Fibroblast of skin of right biceps (primary cell): ENCODE data around the gene MOB2.
A peak's percentile ranks its signal among the peaks of the same experiment; 100 is the strongest.

ENCODE experiments used
- DNase-seq: peaks from one replicate; pipeline ENCODE4 v3.0.0-alpha.2; 2013

The MOB2 gene

DNA sequence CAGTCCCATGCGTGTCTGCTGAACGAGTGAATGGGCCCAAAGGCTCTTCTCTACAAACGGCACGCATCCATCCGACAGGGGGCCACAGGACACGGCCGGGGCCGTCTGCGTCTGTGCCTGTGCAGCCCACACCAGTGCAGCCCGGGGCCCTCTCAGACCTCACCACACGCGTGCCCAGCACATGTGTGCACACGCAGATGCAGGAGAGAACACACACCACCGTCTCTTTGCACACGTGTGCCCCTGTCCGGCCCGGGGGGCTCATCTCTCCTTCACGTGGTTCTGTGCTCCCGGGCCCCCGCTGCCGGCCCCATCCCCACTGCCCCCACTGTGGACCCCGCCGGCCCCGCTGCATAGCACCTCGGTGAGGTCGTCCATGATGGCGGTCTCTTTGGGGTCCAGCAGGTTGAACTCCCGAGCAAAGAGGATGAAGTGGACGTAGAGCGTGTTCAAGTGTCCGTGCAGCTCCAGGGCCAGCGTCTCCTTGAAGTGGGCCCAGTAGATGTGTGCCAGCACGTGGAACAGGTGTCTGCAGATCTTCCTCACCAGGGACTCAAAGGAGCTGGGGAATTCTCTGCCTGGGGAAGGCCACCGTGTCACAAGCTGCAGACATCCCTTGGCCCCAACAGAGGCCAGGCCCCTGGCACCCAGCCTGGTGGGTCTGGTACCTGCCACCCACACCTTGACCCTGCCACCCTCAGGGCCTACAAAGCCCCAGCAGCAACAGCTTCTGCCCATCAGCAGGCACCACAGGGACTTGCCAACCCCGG lies 16.5 kb downstream of the MOB2 start:
- DNase-seq, result no peak

DNA sequence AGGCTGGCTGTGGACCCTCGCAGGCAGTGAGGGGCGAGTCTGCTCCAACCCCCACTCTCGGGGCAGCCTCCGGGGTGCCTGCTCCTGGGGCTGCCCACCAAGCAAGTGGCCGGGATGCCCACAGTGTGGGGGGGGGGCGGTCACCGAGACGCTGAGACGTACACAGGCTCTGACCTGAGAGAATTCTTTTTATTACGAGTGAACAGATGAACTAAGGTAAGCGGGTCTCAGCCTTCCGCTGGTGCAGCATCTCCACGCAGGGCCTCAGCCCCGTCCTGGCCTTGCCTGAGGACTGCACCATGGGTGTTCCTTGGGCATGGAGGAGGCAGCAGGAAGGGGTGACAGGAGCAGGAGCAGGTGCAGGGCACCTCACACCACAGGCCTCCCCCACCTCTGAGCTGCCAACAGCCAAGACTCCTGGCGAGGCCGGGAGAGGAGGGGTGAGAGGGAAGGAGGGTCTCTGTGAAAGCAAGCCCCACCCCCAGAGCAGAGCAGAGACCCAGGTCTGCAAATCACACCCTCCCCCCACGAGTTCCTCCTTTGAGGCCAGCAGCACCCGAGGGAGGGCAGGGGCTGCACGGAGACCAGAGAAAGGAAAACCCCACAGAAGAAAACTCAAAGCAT lies 17.2 kb downstream of the MOB2 start:
- no peak for DNase-seq

GRCh38 chr11:1468473-1469066 lies 18.0 kb downstream of the MOB2 start:
- no peak for DNase-seq

DNA sequence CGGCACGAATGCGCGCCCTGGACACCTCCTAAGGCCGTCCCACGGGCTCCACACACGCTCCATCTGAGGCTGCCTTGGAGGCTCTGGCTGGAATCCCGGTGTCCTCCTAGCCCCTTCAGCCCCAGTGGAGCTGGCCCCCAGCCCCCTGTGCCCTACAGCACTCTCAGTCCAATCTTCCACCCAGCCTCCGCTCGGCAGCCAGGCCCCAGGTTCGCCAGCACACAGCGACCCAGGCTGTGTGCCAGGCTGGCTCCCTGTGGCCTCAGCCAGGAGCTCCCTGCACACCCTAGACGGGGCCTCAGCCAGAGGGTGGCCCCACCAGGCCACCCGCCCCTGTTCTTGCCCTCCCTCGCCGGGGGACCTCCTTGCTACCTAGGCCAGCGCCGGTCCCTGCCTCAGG lies 18.6 kb downstream of the MOB2 start:
- no peak for DNase-seq

GRCh38 chr11:1467270-1467669 lies 19.3 kb downstream of the MOB2 start:
- no peak for DNase-seq

GRCh38 chr11:1466784-1467183 lies 19.8 kb downstream of the MOB2 start:
- no peak for DNase-seq

DNA sequence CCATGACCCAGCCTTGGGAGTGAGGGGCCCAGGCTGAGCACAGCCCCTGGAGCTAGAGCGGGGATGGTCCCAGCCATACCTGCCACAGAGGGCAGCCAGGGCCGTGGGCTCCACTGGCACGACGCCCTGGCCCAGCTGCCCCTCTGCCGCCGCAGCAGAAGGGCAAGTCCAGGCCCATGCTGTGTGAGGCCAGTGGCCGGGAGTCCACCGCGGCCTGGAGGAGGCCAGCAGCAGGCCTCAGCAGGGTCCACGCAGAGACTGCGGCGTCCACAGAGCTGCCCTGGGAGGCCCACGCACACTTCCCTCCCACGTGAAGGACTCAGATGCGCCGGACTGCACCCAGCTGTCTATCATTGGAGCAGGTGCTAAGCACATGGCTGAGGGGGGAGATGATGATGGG lies 23.5 kb downstream of the MOB2 start:
- DNase-seq, result no peak

DNA sequence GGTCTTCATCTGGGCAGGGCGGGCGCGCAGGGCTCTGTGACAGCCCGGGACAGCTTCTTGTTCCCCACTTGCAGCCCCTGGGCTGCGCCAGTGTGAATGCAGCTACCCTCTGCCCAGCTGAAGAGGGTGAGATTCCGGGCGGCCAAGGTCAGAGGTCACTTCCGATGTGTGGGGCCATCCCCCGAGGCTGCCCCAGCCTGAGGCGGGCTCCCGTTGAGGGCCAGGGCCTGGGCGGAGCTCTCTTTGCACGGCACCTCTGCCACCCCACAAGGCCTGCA lies 23.9 kb downstream of the MOB2 start:
- no peak for DNase-seq

- DNase-seq, result no peak
Measured at GRCh38 chr11:1461826-1462697, 24.5 kb downstream of the MOB2 start.

DNA sequence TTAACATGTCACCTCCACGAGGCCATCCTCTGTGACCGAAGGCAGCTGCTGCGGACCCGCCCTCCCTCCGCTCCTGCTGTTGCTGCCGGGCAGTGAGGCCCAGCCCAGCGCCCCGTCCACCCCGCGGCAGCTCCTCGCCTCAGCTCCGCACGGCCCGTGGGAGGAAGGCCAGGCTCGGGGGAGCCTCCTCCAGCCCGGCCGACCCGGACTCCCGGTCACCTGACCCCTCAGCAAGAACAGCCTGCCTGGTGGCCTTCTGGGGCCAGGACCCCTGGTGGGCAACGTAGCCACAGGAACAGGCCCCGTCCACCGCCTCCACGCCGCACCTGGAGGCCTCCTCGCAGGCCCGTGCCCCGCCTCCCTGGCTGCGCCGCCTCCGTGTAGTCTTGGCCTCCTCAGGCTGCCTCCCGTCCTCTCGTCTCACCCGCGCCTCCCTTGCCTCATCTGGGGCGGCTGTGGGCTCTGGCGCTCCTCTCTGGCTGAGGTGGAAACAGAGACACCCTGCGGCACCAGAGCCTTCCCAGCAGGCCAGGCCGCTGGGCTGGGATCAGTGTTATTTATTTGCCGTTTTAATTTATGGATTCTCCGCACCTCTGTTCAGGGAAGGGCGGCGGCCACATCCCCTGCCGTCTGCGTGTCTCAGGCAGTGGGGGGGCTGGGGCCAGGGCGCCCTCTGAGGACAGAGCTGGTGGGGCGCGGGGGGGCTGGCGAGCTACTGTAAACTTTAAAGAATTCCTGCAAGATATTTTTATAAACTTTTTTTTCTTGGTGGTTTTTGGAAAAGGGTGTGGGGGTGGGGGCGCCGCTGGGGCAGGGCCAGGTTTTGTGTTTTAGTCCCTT lies 25.4 kb downstream of the MOB2 start:
- DNase-seq, result no peak

GRCh38 chr11:1460396-1460985 lies 26.1 kb downstream of the MOB2 start:
- DNase-seq, result no peak

- no peak for DNase-seq
Measured at GRCh38 chr11:1459764-1460395, 26.7 kb downstream of the MOB2 start.

DNA sequence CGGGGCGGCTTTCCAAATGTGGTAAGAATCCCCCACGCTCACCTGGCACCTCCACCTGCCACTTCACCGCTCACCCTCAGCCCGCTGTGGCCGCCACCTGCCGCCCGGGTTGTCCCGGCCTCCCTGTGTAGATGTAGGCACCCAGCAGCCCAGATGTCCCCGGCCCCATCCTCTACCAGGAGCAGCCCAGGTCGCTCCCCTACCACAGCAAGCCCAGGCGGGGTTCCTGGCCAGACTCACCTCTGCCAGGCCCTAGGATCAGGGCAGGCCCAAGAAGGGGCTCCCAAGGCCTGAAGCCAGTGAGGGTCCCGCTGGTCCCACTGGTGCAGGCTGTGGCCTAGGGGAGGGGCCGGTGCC lies 27.4 kb downstream of the MOB2 start:
- DNase-seq, result no peak

DNA sequence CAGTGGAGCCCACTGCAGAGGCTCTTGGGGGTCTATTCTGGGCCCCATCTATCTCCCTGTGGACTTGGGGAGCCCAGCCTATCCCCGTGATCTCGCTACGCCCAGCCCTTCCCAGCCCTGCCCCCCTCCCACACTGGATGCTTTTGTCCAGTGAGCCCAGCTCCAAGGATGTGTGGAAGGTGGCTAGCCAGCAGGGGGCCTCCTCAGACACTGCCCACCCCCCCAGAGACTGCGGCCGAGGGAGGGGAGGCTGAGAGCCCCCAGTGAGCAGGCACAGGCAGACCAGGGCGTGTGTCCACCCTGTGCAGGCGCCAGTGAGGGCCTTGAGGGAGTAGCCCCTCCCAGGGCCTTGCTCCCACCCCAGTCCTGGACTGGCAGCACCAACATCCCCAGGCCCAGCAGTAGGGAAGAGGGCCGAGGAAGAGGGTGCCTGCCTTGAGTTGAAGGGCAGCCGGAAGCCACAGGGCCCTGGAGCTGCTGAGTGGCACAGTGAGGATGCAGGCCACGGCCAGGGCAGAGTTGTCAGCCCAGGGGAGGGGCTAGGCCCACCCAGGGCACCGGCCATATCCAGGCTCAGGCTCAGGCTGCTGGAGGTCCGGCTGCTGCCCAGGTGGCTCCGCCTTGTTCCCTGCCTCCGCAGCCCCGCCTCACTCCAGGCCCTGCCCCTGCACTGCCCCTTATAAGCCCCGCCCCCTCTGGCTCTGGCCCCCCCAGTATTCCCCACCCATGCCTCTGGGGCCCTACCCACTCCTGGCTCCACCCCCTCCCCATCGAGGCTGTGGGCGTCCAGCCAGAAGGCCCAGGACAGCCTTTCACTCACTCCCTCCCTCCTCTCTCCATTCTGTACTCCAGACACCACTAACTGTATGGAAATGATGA lies 28.0 kb downstream of the MOB2 start:
- peak; percentile 28 for DNase-seq

DNA sequence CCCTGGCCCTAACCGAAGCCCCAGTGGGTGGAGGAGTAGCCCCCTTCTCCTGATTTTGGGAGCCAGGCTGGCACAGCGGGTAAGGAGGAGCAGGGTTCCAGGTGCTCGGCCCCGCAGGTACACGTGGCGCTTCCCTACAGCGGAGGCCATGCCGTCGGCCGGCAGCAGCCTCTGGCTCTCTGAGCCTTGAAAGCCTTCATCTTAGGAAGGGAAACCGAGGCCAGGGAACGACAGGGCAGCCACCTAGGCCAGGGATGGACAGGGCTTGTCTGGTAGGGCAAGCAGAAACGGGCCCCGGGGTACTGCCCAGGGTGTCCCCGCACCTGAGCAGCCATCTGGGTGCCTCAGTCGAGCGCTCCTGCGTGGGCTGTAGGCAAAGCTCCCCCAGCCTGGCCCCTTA lies 28.7 kb downstream of the MOB2 start:
- DNase-seq, result no peak

- DNase-seq, result no peak
Measured at GRCh38 chr11:1457326-1457680, 29.3 kb downstream of the MOB2 start.

DNA sequence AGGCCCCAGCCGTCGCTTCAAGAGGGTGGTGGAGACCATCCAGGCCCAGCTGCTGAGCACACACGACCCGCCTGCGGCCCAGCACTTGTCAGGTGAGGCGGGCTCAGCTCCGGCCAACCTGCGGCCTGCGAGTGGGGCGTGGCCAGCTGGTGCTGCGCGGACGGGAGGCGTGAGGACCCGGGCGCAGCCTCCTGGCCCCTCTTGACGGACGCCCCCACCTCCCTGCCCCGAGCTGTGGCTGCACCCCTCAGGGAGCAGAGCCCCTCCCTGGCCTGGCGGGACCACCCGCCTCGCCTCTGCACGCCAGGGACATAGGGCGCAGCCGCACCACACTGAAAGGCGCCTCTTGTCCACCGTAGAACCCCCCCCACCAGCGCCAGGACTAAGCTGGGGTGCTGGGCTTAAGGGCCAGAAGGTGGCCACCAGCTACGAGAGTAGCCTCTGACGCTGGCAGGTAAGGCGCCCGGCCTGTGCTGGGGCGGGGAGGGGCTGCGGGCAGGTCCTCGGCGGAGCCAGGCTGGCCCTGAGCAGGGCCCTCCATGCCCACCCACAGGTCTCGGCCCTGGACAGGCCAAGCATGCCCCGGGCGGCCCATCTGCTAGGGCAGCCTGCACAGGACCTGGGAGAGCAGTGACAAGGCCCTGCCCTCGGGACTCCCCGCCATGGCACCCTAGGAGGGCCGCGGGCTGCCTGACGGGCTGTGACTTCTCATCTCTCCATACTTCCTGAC lies 29.8 kb downstream of the MOB2 start:
- DNase-seq, result no peak

- DNase-seq, result no peak
Measured at GRCh38 chr11:1456176-1456575, 30.4 kb downstream of the MOB2 start.

DNA sequence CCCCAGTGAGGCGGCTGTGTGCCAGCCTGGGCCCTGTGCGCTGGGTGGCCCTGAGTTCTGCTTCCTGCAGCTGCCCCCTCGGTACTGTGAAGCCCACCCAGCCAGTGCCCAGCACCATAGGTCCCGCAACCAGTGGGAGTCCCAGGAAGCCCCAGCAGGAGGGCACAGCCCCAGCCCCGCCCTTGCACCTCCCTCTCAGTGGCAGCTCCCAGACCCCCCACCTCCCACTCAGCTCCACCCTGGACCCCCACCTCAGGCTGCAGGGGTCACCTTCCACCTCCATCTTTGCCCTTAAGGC lies 30.9 kb downstream of the MOB2 start:
- no peak for DNase-seq

DNA sequence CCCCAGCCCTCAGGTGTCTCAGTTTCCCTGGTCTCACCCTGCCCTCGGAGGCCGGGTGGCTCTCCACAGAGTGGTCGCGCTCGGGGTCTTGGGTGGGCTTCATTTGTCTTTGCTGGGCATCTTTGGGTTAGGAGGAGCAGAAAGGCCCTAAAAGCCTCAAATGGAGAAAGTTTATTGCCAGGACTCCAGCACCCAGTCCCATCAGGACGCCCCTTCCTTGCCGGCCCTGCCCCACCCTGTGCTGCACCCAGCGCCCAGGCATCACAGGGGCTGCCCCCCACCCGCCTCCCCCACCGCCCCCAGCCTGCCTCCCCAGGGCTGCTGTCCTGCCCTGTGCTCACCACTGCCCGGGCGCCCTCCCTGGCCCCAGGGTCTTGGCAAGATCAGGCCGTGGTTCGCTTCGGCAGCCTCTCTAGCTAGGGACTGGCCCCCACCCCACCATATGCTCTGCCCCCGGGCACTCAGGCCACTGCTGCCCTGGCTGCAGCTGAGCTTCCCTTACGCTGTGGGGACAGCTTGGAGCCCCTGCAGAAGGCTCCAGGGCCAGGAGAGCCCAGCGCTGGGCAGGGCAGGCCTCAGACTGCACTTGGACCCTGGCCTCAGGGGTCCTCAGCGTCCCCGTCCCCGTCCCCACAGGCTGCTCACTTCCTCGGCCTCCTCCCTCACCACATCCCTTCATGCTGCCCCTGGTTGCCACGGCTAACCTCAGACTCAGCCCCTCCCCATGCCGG lies 31.4 kb downstream of the MOB2 start:
- DNase-seq, result no peak
